HL-60 (cell line): ENCODE results near the gene PTTG1.

ENCODE experiments used
- DNase-seq, 2 experiments: peaks; one replicate each; pipeline ENCODE4 v3.0.0-alpha.2; 2010 to 2020; ENCODE audit warnings: low read depth in 1 of 2, low spot score in 1 of 2
- H3K27ac ChIP-seq: fragments of 250-450 bp; sonication (Bioruptor Pico); replicated peaks from 2 replicates; pipeline ENCODE4 v1.5.1; 2020; ENCODE audit warnings: mild to moderate bottlenecking, moderate library complexity
- H3K27me3 ChIP-seq: fragments of 250-450 bp; sonication (Bioruptor Pico); 2 replicates; pipeline ENCODE4 v1.5.1; 2021; ENCODE audit warnings: mild to moderate bottlenecking, moderate library complexity; ENCODE audit not compliant: insufficient read depth, poor library complexity, severe bottlenecking
- H3K4me3 ChIP-seq: replicated peaks from 2 replicates; pipeline ENCODE4 v1.5.1; 2011; ENCODE audit warnings: mild to moderate bottlenecking, control low read depth, low read length; ENCODE audit not compliant: insufficient read depth
- GABPA ChIP-seq: IDR thresholded peaks from 2 replicates; pipeline ENCODE4 v1.6.1; 2012; ENCODE audit warnings: low read depth
- POLR2AphosphoS5 ChIP-seq: IDR thresholded peaks from 2 replicates; pipeline ENCODE4 v1.6.1; 2012; ENCODE audit warnings: low read depth
- SPI1 ChIP-seq: IDR thresholded peaks from 2 replicates; pipeline ENCODE4 v1.6.1; 2012; ENCODE audit warnings: low read depth, mild to moderate bottlenecking, borderline replicate concordance
- TF ChIP-seq, protein P1 (sequence below): IDR thresholded peaks from 2 replicates; pipeline ENCODE4 v1.6.1; 2012; ENCODE audit warnings: low read depth; ENCODE audit not compliant: insufficient replicate concordance
- TF ChIP-seq, protein P2 (sequence below): IDR thresholded peaks from one replicate; pipeline ENCODE4 v1.5.1; 2011; ENCODE audit warnings: low read length, control low read depth, inconsistent platforms; ENCODE audit not compliant: insufficient read depth

The PTTG1 gene

DNA sequence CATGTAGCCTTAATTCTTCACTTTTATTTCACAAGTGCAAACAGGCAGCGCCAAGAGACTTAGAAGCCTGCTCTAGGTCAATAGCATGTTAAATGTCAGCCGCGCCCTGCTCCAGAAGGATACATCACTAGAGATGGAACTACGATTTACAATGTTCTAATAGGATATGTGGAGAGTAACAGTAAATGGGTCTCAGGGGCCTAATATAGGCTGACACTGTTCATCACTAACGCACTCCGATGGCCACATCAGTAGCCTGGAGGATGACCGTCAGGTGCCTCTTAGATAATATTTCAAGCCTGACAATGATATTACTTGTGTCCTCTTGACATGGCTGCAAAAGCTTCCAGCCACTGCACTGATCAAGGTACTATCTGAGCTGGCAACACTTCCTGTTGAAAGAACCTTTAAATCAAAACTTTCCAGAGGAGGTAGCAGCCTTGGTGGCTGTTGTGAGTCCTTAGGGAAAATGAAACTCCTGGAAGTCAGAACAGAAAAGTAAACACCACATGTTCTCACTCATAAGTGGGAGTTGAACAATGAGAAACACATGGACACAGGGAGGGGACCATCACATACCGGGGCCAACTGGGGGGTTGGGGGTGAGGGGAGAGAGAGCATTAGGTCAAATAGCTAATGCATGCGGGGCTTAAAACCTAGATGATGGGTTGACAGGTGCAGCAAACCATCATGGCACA, 35.0 kb downstream of the PTTG1 start:
- DNase-seq = no peak
- H3K27ac ChIP-seq = no peak overlapping the region
- H3K27me3 ChIP-seq = no peaks in the 10 kb centered on the region
- no peak overlapping the region for H3K4me3 ChIP-seq
- TF ChIP-seq, protein P1, sequence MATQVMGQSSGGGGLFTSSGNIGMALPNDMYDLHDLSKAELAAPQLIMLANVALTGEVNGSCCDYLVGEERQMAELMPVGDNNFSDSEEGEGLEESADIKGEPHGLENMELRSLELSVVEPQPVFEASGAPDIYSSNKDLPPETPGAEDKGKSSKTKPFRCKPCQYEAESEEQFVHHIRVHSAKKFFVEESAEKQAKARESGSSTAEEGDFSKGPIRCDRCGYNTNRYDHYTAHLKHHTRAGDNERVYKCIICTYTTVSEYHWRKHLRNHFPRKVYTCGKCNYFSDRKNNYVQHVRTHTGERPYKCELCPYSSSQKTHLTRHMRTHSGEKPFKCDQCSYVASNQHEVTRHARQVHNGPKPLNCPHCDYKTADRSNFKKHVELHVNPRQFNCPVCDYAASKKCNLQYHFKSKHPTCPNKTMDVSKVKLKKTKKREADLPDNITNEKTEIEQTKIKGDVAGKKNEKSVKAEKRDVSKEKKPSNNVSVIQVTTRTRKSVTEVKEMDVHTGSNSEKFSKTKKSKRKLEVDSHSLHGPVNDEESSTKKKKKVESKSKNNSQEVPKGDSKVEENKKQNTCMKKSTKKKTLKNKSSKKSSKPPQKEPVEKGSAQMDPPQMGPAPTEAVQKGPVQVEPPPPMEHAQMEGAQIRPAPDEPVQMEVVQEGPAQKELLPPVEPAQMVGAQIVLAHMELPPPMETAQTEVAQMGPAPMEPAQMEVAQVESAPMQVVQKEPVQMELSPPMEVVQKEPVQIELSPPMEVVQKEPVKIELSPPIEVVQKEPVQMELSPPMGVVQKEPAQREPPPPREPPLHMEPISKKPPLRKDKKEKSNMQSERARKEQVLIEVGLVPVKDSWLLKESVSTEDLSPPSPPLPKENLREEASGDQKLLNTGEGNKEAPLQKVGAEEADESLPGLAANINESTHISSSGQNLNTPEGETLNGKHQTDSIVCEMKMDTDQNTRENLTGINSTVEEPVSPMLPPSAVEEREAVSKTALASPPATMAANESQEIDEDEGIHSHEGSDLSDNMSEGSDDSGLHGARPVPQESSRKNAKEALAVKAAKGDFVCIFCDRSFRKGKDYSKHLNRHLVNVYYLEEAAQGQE = no peak
- TF ChIP-seq POLR2AphosphoS5 = no peak
- TF ChIP-seq GABPA = no peak
- no peak for TF ChIP-seq SPI1
- TF ChIP-seq, protein P2, sequence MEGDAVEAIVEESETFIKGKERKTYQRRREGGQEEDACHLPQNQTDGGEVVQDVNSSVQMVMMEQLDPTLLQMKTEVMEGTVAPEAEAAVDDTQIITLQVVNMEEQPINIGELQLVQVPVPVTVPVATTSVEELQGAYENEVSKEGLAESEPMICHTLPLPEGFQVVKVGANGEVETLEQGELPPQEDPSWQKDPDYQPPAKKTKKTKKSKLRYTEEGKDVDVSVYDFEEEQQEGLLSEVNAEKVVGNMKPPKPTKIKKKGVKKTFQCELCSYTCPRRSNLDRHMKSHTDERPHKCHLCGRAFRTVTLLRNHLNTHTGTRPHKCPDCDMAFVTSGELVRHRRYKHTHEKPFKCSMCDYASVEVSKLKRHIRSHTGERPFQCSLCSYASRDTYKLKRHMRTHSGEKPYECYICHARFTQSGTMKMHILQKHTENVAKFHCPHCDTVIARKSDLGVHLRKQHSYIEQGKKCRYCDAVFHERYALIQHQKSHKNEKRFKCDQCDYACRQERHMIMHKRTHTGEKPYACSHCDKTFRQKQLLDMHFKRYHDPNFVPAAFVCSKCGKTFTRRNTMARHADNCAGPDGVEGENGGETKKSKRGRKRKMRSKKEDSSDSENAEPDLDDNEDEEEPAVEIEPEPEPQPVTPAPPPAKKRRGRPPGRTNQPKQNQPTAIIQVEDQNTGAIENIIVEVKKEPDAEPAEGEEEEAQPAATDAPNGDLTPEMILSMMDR = no peak

- TF ChIP-seq SPI1 (no peak), POLR2AphosphoS5 (no peak), GABPA (no peak)
- TF ChIP-seq, protein P2 = no peak
- TF ChIP-seq, protein P1 = no peak
- Histone ChIP-seq H3K27me3 (no peaks in the 10 kb centered on the region), H3K27ac (no peak overlapping the region), H3K4me3 (no peak overlapping the region)
- DNase-seq = no peak
These were observed 35.6 kb downstream of the PTTG1 start for GRCh38 chr5:160457252-160457651.

DNA sequence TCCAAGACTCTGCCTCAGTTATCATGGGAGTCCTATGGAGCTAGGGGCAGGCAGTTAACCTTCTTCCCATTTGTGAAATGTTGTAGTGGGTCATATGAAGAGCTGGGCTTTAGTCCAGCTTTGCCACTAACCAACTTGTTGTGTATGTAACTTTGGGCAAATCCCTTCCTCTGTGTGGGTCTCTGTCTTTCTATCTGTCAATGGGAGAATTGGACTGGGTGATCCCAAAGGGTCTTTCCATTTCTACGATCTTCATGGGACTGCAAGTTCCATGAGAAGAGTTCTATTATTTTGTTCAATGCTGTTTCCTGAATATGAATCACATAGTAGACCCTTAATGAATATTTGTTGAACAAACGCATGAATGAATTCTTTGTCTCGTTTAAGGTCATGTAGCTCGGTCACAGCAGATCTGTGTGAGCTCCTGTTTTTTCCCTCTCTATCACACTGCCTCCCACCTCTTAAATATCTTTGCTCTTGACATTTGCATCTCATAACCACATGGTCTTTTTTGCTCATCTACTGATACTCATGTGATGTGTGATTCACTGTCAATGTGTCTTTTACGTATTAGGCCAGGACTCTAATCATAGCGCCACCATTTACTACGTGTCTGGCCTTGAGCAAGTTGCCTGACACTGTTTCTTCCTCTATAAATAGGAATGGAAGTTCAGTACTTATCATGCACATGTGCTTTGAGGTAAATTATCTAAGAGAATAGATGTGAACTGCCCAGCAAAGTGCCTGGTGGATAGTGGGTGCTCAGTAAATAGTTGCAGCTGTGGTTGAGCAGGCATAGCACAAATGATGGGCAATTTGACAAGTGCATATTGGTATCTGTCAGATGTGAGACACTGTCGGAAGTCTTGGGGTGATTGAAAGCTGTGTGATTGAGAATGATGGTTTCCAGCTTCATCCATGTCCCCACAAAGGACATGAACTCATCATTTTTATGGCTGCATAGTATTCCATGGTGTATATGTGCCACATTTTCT, 37.4 kb downstream of the PTTG1 start:
- Histone ChIP-seq H3K27ac (no peak overlapping the region), H3K27me3 (no peaks in the 10 kb centered on the region), H3K4me3 (no peak overlapping the region)
- TF ChIP-seq, protein P2 = no peak
- TF ChIP-seq POLR2AphosphoS5 (no peak), GABPA (no peak), SPI1 (no peak)
- TF ChIP-seq, protein P1 = no peak
- DNase-seq = no peak
